Measurements from ENCODE around the gene ANKHD1.
"Not testable (repeated sequence)": the region's sequence is repeated elsewhere in the genome, so short reads cannot be mapped to it uniquely, and the experiment has no call there.

Gene ANKHD1

GRCh38 chr5:140565024-140565779, 163.6 kb downstream of the ANKHD1 start:
- DNase-seq: no peak

GRCh38 chr5:140565780-140566095, 164.1 kb downstream of the ANKHD1 start:
- DNase-seq: no peak

- no peak for DNase-seq
These were observed 165.0 kb downstream of the ANKHD1 start for GRCh38 chr5:140566665-140567064.

GRCh38 chr5:140567136-140567818, 165.6 kb downstream of the ANKHD1 start:
- DNase-seq: no peak

GRCh38 chr5:140567871-140568270, 166.2 kb downstream of the ANKHD1 start:
- no peak for DNase-seq

GRCh38 chr5:140568443-140569063, 166.9 kb downstream of the ANKHD1 start:
- no peak for DNase-seq

- peak; percentile 71 for DNase-seq
These were observed 167.6 kb downstream of the ANKHD1 start for GRCh38 chr5:140569197-140569596.

- DNase-seq: no peak
These were observed 168.4 kb downstream of the ANKHD1 start for GRCh38 chr5:140570058-140570457.

- no peak for DNase-seq
These were observed 168.9 kb downstream of the ANKHD1 start for GRCh38 chr5:140570488-140570887.

GRCh38 chr5:140571105-140571504, 169.5 kb downstream of the ANKHD1 start:
- no peak for DNase-seq

- DNase-seq: no peak
These were observed 172.1 kb downstream of the ANKHD1 start for GRCh38 chr5:140573683-140574082.

- no peak for DNase-seq
These were observed 172.5 kb downstream of the ANKHD1 start for GRCh38 chr5:140574165-140574564.

- DNase-seq: no peak
These were observed 173.7 kb downstream of the ANKHD1 start for GRCh38 chr5:140575309-140575708.

- no peak for DNase-seq
These were observed 175.2 kb downstream of the ANKHD1 start for GRCh38 chr5:140576776-140577201.

GRCh38 chr5:140579188-140579747, 177.6 kb downstream of the ANKHD1 start:
- DNase-seq: not testable (repeated sequence)

- DNase-seq: no peak
These were observed 185.9 kb downstream of the ANKHD1 start for GRCh38 chr5:140587495-140587894.

- no peak for DNase-seq
These were observed 186.9 kb downstream of the ANKHD1 start for GRCh38 chr5:140588311-140589070.
